Suppressor macrophage treated with lipopolysaccharide for 4 hours (primary cell): ENCODE measurements around the gene TNNT1.
"Not testable (repeated sequence)": the region's sequence is repeated elsewhere in the genome, so short reads cannot be mapped to it uniquely, and the experiment has no call there.

ENCODE experiments used
- DNase-seq: peaks from one replicate; pipeline ENCODE4 v3.0.0-alpha.2; 2020

Gene TNNT1

DNA sequence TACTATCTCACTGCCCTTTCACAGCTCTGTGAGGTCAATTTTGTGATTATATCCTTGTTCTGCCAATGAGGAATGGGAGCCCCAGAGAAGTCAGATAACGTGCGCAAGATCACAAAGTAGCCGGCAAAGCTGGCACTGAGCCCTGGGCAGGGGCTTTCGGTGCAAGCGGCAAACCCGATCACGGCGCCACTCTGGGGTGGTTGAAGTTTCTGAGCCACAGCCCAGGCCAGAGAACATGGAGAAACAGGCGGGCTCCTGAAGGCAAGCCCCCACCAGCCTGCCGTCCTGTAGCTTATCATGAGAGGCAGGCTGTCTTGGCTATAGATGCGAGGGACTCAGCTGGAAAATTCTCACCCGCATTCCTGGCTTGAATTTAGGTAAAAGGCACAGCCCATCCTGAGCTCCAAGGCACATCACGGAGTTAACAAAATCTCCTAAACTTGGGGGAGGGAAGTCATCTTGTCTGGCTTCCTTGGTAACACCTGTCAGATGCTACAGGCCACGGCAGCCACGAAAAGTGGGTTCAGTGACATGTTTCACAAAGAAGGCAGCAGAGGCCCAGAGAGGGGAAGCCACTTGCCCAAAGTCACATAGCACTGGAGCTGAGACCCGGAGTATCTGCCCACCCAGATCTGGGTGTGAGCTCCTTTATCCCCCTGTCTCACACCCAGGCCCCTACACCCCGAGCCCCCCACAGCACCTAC lies 12.5 kb downstream of the TNNT1 start:
- DNase-seq = no peak

DNA sequence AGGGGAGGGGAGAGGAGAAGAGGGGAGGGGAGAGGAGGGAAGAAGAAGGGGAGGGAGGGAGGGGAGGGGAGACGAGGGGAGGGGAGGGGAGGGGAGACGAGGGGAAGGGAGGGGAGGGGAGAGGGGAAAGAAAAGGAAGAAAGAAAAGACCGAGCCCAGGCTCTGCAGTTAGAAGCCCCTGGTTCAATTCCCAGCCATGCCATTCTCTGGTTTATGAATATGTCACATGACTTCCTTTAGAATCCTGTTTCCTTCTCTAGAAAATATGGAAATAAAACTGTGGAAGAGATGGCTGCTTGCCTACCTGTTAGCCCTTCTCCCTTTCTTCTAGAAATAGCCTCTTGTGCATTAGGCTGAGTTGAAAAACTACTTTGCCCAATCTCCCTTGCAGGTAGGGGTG lies 14.3 kb downstream of the TNNT1 start:
- DNase-seq = no peak

DNA sequence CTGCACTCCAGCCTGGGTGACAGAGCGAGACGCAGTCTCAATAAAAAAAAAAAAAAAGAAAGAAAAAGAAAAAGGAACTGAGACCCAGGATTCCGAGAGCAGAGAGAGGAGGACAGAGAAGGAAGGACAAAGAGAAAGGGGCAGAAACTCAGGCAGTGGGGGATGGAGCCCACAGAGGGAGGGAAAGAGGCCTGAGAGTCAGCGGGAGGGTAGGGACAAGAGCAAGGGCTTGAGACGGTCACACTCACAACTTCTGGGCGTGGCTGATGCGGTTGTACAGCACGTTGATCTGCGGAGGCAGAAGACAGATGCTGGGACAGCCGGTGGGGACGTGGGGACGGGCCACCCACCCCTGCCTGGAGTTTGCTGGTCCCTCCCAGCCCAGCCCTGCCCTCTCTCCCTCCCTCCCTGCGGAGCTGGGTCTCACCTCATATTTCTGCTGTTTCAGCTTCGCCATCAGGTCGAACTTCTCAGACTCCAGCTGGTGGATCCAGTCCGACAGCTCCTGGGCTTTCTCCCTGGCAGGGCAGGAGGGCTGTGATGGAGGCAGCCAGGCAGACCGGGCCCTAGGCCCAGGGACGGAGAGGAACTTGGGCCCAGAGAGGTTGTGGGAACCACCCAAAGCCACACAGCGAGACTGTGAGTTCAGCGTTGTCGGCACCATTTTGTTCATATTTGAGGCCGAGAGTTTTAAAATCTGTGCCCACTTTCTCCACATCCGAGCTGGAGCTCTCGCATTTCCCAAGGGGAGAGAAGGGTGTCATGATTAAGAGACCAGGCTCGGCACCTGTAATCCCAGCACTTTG lies 15.2 kb downstream of the TNNT1 start:
- DNase-seq = peak; percentile 28

DNA sequence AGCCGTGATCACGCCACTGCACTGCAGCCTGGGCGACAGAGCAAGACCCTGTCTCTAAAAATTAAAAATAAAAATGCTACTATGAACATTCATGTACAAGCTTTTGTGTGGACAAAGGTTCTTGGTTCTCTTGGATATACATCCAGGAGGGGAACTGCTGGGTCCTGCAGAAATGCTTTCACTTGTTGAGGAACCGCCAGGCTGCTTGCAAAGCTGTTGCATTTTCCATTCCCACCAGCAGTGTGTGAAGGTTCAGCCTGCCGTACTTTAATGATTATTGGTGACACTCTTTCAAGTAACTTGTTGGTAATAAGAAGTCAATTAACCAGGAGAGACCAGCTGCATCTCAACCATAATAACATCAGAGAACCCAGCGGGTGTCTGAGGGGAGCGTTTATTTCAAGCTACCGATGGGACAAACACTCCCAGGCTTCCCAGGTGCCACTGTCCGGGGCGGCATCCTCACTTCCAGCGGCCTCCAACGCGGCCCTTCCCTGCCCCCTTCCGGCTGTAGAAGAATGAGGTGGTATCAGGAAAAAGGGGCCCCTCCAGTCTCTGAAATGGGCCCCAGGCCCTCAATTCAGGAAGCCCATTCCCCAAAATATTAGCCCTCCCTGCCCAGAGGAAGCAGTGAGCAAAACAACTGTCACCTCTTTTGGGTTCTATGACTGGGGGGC lies 16.4 kb downstream of the TNNT1 start:
- peak; percentile 13 for DNase-seq

DNA sequence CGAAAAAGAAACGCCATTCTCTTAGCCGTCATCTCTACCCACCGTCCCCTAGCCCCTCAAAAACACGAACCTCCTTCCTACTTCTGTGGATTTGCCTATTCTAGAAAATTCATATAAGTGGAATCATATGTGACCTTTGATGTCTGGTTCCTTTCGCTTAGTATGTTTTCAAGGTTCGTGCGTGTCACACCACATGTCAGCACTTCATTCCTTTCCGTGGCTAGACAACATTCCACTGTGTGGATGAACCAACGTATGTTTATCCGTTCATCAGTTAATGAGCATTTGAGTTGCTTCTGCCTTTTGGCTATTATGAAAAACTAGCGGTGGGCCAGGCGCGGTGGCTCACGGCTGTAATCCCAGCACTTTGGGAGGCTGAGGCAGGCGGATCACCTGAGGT lies 17.6 kb downstream of the TNNT1 start:
- DNase-seq = no peak

DNA sequence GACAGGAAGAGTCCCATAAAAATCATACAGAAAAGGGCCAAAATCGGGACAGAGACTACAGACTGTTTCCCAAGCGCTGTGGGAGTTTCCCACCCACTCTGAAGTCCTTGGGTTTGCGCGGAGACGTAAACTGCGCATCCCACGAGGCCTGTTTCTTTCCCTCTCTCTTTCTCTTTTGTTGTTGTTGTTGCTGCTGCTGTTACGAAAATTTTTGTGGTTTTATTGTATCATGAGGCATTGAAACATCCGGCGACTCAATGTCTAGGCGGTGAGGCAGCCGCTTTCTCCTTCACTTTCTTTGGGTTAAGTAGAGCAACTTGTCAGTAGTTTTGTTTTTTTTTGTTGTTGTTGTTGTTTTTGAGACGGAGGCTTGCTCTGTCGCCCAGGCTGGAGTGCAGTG lies 30.0 kb downstream of the TNNT1 start:
- peak; percentile 63 for DNase-seq

DNA sequence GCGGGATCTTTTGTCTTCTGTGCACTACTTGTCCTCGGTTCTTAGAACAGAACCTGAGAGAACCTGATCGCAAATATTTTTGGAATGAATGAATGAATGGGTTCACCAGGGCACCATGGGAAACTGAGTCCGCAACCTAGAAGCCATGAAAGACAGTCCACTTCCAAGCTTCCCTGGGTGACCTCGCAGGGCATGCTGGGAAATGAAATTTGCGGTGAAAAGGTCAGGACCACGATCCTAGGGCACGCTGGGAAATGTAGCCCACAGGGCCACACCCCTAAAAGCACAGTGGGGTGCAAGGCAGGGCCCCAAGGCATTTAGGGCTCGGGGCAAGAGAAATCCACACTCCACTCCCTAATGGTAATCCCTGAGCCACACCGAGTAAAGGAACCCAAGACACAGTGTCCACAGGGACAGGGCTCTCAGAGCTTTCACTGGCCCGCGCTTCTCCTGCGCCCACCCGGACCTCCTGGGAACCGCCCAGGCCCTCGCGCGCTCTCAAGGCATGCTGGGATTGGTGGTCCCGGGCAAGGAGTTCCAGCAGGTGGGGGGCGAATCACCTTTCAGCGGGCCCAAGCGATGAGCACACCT lies 30.5 kb downstream of the TNNT1 start:
- DNase-seq = peak; percentile 18

DNA sequence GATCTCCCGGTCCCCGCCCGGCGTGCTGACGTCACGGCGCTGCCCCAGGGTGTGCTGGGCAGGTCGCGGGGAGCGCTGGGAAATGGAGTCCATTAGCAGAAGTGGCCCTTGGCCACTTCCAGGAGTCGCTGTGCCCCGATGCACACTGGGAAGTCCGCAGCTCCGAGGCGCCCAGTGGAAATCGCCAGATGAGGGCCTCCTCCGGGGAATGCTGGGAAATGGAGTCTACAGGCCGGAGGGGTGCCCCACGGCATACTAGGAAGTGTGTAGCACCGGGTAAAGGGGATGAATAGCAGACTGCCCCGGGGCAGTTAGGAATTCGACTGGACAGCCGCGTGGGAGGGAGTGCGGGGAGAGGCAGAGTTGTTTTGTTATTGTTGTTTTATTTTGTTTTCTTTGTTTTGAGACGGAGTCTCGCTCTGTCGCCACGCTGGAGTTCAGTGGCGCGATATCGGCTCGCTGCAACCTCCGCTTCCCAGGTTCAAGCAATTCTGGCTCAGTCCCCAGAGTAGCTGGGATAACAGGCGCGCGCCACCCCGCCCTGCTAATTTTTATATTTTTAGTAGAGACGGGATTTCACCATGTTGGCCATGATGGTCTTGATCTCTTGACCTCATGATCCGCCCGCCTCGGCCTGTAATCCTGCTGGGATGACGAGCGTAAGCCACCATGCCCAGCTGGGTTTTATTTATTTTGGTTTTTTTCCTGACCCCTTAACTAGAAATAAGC lies 31.2 kb downstream of the TNNT1 start:
- DNase-seq = peak; percentile 99

DNA sequence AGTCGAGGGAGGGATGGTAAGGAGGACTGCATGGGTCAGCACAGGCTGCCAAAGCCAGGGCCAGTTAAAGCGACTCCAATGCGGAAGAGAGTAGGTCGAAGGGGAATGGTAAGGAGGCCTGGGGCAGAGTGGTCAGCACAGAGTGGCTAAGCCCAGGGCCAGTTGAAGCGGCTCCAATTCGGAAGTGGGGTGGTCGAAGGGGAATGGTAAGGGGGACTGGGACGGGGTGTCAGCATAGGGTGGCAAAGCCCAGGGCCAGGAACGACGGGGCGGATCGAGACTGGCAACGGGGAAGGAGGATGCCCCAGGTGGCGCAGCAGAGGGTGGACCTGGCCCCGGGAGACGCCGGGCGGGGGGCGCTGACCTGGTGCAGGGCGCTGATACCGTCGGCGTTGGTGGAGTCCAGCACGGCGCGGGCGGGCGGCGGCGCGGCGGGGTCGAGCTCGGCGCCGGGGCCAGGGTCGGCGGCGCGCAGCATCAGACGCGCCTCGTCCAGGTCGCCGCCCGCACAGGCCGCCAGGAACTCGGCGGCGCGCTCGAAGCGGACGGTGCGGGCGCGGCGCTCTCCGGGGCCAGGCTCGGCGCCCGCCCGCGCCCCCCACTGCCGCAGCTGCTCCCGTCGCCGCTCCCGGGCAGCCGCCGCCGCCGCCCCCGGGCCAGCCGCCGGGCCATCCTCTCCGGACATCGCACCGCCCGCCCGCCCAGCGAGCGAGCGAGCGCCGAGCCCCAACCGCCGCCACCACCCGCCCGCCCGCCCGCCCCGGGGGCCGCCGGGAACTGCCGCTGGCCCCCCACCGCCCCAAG lies 31.9 kb downstream of the TNNT1 start, which contains the start of gene PPP1R12C:
TSS of gene PPP1R12C (minus strand) at position 779 of the 804 bp plus-strand sequence. CDS start at position 685, 94 bp downstream.
- DNase-seq = peak; percentile 18

DNA sequence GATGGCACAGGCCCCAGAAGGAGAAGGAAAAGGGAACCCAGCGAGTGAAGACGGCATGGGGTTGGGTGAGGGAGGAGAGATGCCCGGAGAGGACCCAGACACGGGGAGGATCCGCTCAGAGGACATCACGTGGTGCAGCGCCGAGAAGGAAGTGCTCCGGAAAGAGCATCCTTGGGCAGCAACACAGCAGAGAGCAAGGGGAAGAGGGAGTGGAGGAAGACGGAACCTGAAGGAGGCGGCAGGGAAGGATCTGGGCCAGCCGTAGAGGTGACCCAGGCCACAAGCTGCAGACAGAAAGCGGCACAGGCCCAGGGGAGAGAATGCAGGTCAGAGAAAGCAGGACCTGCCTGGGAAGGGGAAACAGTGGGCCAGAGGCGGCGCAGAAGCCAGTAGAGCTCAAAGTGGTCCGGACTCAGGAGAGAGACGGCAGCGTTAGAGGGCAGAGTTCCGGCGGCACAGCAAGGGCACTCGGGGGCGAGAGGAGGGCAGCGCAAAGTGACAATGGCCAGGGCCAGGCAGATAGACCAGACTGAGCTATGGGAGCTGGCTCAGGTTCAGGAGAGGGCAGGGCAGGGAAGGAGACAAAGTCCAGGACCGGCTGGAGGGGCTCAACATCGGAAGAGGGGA lies 32.7 kb downstream of the TNNT1 start:
- DNase-seq = peak; percentile 71

DNA sequence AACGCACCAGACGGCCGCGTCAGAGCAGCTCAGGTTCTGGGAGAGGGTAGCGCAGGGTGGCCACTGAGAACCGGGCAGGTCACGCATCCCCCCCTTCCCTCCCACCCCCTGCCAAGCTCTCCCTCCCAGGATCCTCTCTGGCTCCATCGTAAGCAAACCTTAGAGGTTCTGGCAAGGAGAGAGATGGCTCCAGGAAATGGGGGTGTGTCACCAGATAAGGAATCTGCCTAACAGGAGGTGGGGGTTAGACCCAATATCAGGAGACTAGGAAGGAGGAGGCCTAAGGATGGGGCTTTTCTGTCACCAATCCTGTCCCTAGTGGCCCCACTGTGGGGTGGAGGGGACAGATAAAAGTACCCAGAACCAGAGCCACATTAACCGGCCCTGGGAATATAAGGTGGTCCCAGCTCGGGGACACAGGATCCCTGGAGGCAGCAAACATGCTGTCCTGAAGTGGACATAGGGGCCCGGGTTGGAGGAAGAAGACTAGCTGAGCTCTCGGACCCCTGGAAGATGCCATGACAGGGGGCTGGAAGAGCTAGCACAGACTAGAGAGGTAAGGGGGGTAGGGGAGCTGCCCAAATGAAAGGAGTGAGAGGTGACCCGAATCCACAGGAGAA lies 33.5 kb downstream of the TNNT1 start:
- DNase-seq = no peak

DNA sequence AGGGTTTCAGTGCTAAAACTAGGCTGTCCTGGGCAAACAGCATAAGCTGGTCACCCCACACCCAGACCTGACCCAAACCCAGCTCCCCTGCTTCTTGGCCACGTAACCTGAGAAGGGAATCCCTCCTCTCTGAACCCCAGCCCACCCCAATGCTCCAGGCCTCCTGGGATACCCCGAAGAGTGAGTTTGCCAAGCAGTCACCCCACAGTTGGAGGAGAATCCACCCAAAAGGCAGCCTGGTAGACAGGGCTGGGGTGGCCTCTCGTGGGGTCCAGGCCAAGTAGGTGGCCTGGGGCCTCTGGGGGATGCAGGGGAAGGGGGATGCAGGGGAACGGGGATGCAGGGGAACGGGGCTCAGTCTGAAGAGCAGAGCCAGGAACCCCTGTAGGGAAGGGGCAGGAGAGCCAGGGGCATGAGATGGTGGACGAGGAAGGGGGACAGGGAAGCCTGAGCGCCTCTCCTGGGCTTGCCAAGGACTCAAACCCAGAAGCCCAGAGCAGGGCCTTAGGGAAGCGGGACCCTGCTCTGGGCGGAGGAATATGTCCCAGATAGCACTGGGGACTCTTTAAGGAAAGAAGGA lies 34.4 kb downstream of the TNNT1 start:
- no peak for DNase-seq

DNA sequence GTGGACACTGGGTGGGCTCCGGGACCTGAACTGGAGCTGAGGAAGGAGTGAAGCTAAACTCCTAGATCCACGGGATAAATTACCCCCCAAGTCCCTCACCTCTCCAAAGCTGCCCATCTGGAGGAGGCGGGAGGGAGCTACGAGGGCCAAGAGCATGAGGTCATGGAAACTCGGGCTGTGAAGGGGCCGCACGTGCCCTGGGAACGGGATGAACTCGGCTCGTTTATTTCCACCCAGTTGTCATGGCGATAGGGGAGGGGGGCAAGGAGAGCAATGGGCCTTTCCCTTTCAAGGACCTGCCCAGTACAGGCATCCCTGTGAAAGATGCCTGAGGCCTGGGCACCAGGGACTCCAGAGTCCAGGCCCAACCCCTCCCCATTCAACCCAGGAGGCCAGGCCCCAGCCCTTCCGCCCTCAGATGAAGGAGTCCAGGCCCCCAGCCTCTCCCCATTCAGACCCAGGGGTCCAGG lies 35.4 kb downstream of the TNNT1 start:
- no peak for DNase-seq

DNA sequence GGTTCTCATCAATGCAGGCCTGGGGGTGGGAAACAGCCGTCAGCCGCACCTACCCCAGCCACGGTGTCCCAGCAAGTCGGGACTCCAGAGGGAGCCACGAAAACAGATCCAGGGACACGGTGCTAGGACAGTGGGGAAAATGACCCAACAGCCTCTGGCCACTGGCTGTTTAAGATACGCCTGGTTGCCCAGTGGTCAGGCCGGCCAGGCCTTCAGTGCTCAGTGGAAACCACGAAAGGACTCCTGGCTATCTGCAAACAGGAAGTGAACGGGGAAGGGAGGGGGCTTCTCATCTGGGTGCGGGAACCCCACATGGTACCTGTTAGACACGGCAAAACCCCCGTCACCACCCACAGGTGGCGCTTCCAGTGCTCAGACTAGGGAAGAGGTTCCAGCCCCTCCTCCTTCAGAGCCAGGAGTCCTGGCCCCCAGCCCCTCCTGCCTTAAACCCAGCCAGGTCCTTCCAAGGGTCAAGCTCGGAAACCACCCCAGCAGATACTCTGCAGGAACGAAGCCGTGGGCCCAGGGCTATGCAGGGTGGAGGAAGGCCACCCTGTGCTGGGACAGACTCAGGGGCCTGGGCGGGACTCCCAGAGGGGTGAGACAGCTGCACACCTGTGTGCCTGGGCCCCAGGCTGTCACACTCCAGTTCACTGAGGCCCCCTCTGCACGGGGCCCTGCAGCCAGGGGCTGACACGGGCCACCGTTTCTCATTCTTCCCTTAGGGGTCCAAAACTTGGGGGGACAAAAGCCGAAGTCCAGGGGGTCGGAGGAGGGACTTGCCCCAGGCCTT lies 36.0 kb downstream of the TNNT1 start:
- no peak for DNase-seq

DNA sequence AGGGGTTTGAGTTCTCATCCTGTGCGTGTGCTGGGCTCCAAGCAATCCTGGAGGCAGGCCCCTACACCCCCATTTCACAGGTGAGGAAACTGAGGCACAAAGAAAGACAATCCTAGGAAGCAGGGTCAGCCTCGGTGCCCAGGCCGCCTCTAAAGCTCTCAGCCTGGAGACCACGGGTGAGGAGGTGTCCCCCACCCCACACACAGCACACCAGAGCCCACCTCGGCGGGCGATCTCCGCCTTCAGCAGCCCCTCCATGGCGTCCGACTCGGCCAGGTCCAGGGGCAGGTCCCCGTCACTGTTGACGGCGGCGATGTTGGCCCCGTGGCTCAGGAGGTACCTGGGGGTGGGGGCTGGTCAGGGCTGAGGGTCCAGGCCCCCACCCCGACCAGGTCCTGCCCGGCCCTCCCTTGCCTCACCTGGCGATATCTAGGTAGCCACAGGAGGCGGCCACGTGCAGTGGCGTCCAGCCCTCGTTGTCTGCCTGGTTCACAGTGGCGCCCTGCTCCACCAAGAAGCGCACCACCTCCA lies 36.7 kb downstream of the TNNT1 start:
- no peak for DNase-seq

DNA sequence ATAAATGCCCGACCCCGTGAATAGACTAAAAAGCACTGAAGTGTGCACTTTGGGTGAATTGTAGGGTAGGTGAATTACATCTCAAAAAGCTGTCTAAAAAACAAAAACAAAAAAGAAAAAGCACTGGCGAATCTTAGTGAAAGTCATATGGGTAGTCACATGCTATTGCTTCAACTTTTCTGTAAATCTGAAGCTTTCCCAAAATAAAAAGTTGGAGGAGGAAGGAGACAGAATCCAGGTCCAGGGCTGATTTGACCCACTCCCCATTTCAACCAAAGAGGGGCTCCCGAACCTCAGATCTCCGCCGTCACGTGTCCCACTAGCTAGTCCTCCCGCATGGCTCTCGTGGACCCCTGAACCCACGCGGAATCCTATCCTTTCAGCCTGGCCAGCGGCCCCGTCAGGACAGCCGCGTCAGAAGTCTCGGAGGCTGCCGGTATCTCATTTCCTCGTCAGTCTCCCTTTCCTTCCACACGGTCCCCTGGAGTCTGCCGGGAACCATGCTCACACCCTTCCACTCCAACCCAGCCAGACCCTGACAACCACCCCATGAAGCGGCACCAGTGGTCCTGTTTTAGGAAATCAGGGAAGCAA lies 37.7 kb downstream of the TNNT1 start:
- no peak for DNase-seq

DNA sequence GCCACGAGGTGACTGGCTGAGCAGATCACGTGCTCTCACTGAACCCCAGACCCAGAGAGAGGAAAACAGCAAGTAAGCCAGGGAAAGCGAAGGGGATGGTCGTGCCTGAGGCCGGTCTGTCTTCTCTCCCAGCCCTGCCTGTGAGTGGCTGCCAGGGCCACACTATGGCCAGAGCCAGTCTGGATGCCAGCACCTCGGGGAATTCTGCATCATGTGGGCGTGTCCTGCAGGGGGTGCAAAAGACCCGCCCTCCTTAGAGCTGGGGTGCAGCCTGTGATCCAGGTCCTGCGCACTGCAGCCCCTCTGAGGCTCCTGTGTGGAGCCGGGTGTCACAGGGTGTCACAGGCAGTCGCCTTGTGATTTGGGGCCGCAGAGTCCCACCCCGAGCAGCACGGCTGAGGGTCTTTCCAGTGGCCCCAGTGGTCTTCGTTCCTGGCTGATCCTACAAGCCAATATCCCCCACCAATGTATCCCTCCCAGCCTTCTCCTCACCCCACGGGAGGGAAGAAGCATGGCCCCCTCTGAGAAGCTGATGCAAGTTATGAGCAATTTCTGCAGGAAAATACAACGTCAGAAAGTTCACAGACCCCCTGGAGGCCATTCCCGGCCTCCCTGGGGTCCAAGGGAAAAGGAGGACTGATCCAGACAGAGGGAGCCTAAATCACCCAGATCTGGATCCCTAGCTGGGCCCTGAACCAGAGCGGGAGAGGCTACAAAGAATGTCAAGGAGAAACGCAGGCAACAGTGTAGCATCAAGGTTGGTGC lies 39.3 kb downstream of the TNNT1 start:
- DNase-seq = no peak

DNA sequence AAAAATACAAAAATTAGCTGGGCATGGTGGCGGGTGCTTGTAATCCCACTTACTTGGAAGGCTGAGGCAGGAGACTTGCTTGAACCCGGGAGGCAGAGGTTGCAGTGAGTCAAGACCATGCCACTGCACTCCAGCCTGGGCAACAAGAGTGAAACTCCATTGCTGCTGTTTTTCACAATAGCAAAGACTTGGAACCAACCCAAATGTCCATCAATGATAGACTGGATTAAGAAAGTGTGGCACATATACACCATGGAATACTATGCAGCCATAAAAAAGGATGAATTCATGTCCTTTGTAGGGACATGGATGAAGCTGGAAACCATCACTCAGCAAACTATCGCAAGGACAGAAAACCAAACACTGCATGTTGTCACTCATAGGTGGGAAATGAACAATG lies 41.8 kb downstream of the TNNT1 start:
- not testable (repeated sequence) for DNase-seq
